GM06990 (cell line): ENCODE measurements around the gene EPHB3.

Experiments
- DNase-seq: peaks from one replicate; pipeline ENCODE4 v3.0.0-alpha.2; 2011; ENCODE audit not compliant: insufficient read length; ENCODE audit errors: extremely low read depth
- H3K27me3 ChIP-seq: replicated peaks from 2 replicates; pipeline ENCODE4 v1.6.0; 2011; ENCODE audit warnings: low read length; ENCODE audit not compliant: control insufficient read depth, insufficient read depth
- H3K36me3 ChIP-seq: 2 replicates; pipeline ENCODE4 v1.5.1; 2011; ENCODE audit warnings: low read length; ENCODE audit not compliant: control insufficient read depth, insufficient read depth
- H3K4me3 ChIP-seq: replicated peaks from 2 replicates; pipeline ENCODE4 v1.5.1; 2011; ENCODE audit warnings: low read depth, mild to moderate bottlenecking, control low read depth, low read length
- TF ChIP-seq, protein P1 (sequence below): IDR thresholded peaks from 2 replicates; pipeline ENCODE4 v1.5.1; 2011; ENCODE audit warnings: low read length, control low read depth, mild to moderate bottlenecking, inconsistent platforms; ENCODE audit not compliant: insufficient read depth, poor library complexity, severe bottlenecking

Gene EPHB3

DNA sequence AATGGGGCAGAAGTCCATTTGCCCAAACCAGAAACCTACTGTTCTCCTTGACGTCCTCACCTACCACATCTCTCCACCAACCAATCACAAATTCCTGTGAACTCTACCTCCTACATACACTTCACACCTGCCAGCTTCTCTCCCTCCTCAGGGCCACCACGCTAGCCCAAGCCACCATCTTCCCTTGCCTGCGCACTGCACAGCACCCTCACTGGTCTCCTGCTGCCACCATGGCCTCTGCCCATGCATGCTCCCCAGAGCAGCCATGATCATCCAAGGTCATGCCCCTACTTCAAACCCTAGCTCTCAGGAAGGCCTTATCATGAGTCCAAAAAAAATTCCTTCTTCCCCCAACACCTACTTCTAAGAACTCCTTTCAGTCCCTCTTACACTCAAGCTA, 1.1 kb upstream of the EPHB3 start:
- no peaks in the 10 kb centered on the region for H3K36me3 ChIP-seq
- no peak overlapping the region for H3K4me3 ChIP-seq
- H3K27me3 ChIP-seq = peaks cover 3% of the 10 kb centered on the region
- no peak for DNase-seq
- TF ChIP-seq, protein P1, sequence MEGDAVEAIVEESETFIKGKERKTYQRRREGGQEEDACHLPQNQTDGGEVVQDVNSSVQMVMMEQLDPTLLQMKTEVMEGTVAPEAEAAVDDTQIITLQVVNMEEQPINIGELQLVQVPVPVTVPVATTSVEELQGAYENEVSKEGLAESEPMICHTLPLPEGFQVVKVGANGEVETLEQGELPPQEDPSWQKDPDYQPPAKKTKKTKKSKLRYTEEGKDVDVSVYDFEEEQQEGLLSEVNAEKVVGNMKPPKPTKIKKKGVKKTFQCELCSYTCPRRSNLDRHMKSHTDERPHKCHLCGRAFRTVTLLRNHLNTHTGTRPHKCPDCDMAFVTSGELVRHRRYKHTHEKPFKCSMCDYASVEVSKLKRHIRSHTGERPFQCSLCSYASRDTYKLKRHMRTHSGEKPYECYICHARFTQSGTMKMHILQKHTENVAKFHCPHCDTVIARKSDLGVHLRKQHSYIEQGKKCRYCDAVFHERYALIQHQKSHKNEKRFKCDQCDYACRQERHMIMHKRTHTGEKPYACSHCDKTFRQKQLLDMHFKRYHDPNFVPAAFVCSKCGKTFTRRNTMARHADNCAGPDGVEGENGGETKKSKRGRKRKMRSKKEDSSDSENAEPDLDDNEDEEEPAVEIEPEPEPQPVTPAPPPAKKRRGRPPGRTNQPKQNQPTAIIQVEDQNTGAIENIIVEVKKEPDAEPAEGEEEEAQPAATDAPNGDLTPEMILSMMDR = no peak

DNA sequence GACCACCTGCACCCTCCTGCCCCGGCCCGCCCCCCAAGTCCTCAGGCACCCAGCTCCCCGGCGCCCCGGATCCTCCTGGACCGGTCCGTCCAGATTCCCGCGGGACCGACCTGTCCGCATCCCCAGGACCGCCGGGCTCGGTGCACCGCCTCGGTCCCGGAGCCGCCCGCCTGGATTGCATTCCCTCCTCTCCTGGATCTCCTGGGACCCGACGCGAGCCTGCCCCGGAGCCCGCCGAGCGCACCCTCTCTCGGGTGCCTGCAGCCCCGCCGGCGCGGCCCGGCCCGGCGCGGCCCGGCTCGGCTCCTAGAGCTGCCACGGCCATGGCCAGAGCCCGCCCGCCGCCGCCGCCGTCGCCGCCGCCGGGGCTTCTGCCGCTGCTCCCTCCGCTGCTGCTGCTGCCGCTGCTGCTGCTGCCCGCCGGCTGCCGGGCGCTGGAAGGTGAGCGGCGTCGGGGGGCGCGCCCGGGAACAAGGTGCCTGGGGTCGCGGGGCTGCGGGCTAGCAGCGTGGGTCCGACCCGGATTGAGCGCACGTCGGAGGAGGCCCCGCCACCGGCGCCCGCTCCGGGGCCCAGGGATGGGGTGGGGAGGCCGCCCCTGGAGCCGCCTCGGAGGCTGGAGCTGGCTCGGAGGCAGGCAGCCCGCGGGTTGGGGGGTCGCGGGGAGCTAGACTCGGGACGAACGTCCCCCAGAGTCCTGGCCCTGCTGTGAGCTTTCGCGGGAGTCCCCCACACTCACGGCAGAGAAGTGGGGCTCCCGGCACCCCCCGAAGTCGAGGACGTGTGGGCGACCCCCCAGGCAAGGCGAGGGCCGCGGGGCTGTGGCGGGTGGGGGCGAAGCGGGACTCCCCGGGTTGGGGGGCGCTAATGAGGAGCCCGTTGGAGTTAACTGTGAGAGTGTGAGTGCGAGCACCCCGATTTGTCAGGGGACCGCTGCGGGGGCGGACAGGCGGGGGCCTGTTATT, 610 bp downstream of the EPHB3 start:
- no peaks in the 10 kb centered on the region for H3K36me3 ChIP-seq
- H3K27me3 ChIP-seq = peaks cover 3% of the 10 kb centered on the region
- no peak overlapping the region for H3K4me3 ChIP-seq
- TF ChIP-seq, protein P1 = no peak
- DNase-seq = no peak

DNA sequence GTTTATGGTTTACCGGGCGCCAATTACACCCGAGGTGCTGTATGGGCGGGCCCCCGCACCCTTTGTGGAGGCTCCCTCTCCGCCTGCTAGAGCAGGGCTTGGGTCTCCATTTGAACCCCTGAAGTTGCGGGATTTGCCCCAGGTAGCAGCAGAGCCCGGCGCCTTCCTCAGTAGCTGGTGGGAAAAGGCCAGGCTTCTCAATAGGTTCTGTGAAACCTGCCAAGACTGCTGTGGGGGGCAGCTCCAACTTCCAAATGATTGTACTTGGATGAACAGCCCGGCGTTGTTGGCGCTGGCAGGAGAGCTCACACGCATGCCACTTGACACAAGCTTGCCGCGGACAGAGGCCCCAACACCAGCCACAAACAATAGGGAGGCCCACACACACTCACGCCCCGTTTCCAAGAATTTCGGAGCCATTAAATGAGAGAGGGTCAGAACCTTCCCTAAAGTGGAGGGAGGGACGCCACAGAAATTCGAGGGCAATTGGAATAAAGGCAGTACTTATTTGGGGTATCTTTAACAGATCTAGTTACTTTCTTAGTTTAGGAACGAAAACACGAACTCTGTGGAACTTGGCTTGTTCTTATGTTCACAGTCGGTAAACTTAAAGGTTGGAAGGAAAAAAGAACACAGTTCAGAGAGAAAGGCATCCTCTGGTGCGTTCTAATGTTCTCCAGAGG, 1.4 kb downstream of the EPHB3 start:
- Histone ChIP-seq H3K36me3 (no peaks in the 10 kb centered on the region), H3K4me3 (no peak overlapping the region), H3K27me3 (peaks cover 3% of the 10 kb centered on the region)
- DNase-seq = no peak
- TF ChIP-seq, protein P1 = no peak

DNA sequence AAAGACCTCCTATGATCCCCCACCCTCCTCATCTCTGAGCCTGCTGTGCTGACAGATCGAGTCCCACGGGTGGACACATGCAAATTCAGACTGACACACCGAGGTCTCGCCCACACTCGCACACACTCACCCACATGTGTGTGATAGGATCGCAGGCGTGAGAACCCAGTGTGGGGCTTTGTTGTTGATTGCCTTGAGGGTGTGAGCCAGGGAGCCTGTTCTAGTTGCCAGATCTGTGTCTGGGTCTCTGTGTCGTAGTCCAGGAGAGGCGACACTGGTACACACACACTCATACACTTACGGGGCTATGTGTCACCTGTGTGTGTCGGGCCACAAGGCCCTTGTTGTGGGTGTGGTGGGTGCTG, 2.0 kb downstream of the EPHB3 start:
- no peak overlapping the region for H3K4me3 ChIP-seq

DNA sequence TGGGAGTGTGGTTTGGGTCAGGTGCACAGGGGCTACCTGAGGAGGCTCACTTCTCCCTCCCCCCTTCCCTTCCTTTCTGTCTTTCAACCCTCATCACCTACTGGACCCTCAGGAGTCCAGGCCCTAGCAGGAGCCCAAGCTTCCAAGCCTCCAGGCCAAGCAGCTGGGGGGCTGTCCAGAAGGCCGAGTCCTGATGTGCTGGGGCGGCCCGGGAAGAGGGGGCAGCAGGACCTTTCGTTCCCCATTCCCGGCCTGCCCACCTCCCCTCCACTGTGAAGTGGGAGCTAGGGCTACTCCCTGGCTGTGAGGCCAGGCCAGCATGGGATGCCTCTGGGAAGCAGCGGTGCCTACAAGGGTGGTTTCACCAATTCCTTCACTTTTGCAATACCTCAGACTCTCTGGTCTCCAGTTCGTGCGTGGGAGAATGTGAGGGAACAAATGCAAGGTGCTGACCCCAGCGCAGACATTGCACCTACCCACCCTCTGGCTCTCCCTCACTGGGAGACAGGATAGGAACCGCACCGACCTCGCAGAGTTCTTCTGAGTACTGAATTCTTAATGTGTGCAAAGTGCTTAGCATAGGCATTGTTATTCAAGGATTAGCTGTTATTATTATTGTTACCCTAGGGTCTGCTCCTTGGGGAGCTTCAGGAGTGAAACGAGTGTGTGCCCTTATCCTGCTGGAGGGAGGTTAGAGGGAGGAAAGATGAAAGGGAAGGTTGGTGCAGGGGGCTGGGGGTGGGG, 2.5 kb downstream of the EPHB3 start:
- Histone ChIP-seq H3K27me3 (peaks cover 3% of the 10 kb centered on the region), H3K36me3 (no peaks in the 10 kb centered on the region), H3K4me3 (no peak overlapping the region)
- no peak for DNase-seq
- TF ChIP-seq, protein P1 = no peak

More for the DNA sequence above, 2.0 kb downstream of the EPHB3 start:
- TF ChIP-seq, protein P1 = no peak
- Histone ChIP-seq H3K36me3 (no peaks in the 10 kb centered on the region), H3K27me3 (peaks cover 3% of the 10 kb centered on the region)
- DNase-seq = no peak
